Measurements from ENCODE around the gene B9D1. TPM values are rescaled to one million over a fixed set of nuclear protein-coding genes. Genes with fewer than 3 reads are reported as not detected.
"Not testable (repeated sequence)": the region's sequence is repeated elsewhere in the genome, so short reads cannot be mapped to it uniquely, and the experiment has no call there.

The B9D1 gene
- total RNA-seq, 1 donor, result 4.0 TPM

DNA sequence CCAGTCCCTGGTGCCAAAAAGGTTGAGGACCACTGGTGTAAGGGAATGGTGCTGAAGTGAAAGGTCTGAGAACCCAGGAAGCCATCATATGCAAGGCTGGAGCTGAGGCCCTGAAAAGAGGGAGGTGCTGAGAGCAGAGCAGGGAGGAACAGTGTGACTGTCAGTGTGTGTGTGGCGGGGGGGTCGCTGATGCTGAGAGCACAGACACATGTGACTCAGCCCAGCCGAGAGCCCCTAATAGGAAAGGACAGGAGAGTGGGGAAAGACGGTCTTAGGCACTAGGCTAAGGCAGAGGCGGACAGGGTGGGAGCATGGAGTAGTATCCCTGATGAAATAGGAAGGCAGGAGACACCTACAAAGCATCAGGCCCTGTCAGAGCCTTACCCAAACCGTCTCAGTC lies 1.2 kb downstream of the B9D1 start:
- DNase-seq (ENCODE audit: low read depth in 2 of 3, low spot score in 2 of 3), result no peak

DNA sequence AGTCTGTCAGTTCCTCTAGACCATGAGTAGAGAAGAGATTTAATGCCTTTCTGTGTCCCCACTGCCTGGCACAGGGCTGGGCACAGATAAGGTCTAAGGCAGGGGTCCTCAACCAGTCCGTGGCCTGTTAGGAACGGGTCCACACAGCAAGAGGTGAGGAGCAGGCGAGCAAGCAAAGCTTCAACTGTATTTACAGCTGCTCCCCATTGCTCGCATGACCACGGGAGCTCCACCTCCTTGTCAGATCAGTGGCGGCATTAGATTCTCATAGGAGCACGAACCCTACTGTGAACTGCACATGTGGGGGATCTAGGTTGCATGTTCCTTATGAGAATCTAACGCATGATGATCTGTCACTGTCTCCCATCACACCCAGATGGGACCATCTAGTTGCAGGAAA lies 1.8 kb downstream of the B9D1 start:
- DNase-seq (ENCODE audit: low read depth in 2 of 3, low spot score in 2 of 3), result no peak

DNA sequence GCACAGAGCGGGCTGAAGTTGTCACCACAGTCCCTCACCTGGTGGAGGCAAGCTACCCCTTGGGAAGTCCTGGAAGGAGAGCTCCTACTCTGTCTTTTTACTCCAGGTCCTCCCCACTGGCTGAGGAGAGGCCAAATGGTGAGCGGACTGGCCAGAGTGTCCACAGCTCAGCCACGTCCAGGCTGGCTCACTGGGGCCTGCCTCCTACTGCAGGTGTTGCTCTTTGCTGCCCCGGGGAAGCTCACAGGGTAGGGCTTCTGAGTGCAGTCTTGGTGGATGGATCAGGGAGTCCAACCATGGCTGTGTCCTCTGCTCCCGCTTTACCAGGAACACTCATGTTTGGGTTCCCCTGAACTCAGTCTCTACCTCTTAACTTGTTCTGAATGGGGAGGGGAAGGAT lies 2.7 kb downstream of the B9D1 start:
- DNase-seq (ENCODE audit: low read depth in 2 of 3, low spot score in 2 of 3), result no peak

DNA sequence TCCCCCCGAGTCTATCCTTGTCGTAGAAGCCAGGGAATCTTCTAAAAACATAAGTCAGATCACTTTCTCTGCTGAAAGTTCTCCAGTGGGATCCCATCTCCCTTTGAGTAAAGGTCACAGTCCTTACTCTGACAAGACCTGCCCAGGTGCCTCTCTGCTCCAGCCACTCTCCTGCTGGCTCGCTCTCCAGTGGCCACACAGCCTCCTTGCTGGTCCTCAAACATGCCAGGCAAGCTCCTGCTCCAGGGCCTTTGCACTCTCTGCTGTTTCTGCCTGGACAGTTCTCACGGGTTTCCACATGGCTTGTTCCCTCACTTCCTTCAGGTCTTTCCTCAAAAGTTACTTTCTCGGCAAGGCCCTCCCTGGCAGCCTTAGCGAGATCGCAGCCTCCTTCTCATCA lies 3.4 kb downstream of the B9D1 start:
- DNase-seq (ENCODE audit: low read depth in 2 of 3, low spot score in 2 of 3), result no peak

DNA sequence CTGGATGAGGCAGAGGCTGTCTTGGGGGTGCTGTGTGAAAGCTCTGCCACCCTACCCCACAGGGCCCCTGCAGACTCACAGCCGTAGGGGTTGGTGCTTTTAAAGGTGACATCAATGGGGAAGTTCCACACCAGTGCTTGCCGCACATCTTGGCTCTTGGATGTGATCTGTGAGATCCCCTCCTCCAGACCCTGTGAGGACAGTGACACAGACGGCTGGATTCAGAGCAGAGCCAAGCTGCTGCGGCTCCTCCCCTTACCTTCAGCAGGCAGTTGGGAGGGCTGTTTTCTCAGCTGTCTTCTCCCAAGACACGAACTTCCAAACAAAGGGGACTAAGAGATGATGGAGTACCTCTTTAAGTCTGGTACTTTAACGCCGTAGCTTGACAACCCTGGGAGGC lies 4.8 kb downstream of the B9D1 start:
- DNase-seq (ENCODE audit: low read depth in 2 of 3, low spot score in 2 of 3), result no peak

DNA sequence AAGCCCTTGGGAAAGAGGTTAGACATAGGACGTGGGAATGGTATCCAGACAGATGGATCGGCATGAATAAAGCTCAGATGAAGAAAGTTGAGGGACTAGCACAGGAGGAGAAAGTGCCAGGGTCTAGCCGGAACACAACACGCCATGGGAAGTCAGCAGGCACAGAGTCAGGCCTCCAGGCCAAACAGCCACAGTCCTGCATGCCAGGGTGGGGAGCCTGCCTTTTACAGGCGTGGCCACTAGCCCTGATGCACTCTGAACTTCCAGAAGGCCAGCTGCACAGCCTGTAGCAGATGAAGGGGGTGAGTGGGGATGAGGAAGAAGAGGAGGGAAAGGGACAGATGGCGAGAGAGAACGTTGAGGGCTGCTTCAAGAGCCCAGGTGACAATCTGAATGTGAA lies 5.2 kb downstream of the B9D1 start:
- no peak for DNase-seq (ENCODE audit: low read depth in 2 of 3, low spot score in 2 of 3)

DNA sequence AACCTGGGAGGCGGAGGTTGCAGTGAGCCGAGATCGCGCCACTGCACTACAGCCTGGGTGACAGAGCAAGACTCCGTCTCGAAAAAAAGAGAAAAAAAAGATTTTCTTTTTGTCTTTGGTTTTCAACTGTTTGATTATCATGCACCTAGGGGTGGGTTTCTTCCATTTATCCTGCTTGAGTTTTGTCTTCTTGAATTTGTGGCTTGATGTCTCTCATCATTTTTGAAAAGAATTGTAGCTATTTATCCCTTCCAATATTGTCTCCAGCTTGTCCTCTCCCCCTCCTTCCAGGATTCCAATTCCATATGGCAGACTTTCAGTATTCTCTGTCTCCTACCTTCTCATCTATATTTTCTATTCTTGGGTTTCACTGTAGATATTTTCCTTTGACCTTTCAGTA lies 7.8 kb downstream of the B9D1 start:
- no peak for DNase-seq (ENCODE audit: low read depth in 2 of 3, low spot score in 2 of 3)

DNA sequence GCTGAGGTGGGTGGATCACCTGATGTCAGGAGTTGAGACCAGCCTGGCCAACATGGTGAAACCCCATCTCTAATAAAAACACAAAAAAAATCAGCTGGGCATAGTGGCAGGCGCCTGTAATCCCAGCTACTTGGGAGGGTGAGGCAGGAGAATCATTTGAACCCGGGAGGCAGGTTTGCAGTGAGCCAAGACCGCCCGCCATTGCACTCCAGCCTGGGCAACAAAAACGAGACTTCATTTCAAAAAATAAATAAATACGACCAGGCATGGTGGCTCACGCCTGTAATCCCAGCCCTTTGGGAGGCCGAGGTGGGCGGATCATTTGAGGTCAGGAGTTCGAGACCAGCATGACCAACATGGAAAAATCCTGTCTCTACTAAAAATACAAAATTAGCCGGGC lies 9.1 kb downstream of the B9D1 start:
- DNase-seq (ENCODE audit: low read depth in 2 of 3, low spot score in 2 of 3), result not testable (repeated sequence)

DNA sequence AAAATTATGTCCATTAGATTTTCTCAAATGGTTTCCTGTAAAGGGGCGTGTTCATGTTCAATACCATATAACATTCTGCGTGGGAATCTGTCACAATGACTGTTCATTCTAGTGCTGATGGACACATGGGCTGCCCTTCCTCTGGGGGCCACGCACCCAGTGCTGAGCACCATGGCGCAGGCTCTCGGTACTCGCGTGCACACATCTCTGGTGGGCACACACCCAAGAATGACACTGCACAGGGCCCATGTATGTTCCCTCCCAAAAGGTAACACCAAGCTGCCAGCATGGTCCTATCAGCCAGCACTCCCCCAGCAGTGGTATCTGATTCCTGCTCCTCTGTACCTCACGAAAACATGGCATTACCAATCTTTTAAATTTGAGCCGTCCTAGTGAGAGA lies 13.7 kb downstream of the B9D1 start:
- DNase-seq (ENCODE audit: low read depth in 2 of 3, low spot score in 2 of 3), result no peak

DNA sequence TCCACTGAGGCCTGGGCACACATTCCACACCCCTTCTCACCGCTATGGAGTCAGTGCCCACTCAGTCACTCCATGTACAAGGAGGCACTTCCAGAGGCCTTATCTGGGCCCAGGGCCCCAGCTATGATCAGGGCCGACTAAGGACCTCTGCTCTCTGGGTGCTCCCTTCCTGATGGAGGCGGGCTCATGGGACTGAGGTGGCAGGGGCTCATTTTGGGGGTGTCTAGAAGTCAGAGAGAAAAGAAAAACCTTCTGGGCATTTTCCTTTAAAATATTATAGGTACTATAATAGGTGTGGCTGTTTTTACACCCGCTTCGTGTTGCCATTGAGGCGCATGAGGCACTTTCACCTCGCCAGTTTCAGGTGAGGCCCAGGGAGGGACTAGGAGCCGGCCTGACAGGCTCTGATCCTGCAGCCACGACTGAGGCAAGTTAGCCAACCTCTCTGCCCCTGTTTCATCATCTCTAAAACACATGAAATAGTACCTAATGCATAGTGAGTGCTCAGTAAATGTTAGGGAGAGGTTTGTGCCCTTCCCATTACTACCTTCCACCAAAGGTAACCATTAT lies 14.4 kb downstream of the B9D1 start:
- no peak for DNase-seq (ENCODE audit: low read depth in 2 of 3, low spot score in 2 of 3)

DNA sequence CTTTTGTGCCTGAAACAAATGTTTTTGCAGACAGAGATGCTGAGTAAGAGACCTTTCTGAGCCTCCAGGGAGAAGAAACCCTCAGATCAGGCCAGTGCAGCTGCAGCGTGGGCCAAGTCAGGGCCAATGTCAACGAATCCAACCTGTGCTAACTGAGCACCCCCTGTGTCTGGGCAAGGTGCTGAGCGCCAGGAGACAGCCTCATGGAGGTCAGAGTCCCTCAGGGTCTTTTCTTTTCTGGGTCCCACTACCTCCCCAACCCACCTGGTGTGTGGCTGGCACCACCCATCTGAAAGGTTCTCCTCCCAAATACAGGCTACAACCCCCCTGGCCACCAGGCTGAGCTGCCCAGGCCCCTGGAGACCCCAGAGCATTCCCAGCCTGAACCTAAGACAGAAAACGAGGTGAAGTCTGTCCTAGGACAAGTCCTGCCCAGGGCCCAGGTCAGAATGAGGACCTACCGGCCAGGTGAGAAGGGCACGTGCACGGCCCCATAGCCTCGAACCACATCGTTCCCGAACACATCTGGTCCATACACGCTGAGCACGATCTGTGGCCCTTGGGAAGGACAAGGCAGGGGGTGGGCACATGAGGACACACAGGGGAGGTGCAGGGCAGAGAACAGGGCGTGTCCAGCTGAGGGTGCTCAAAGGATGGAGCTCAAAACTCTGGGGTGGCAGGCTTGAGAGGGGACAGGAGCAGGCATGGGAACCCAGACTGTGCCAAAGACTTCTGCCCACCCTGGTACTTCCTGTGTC lies 15.0 kb downstream of the B9D1 start:
- no peak for DNase-seq (ENCODE audit: low read depth in 2 of 3, low spot score in 2 of 3)

DNA sequence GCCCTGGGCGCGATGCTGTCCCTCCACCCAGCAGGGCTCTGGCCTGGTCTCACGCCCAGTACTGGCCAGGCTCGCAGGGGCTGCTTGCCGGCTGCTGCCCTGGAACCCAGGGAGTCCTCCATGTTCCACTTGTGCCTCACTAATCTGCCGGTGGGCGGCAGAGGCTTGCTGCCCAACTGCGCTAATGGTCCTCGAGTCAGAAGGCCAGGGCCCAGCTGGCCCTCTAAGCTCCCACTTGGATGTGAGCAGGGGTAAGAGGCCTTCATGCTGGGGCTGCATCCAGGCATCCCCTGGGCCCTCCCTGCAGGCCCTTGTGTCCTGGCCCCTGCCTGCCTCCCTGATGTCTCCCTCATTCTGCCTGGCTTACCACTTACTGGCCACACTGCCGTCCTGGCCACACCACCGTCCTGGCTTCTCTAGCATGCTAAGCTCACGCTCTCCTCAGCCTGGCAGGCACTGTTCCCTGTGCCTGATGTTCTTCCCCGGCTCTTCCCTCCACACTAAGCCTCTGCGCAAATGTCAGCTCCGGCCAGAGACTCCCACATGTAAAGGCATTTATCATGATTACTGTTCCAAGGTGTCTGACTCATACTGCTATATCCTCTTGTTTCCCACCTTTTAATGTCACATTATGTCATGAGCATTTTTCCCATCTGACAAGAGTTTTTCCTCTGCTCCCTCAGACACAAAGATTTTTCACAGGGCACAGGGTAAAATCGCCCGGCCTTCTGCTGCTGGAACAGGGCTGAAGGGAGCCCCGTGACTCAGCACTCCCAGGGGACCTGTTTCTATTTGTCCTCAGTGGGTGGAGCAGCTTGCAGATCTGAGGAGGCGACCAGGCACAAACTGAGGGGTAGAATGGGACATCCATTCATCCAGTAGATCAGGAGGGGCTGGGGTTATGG lies 15.9 kb downstream of the B9D1 start:
- no peak for DNase-seq (ENCODE audit: low read depth in 2 of 3, low spot score in 2 of 3)

DNA sequence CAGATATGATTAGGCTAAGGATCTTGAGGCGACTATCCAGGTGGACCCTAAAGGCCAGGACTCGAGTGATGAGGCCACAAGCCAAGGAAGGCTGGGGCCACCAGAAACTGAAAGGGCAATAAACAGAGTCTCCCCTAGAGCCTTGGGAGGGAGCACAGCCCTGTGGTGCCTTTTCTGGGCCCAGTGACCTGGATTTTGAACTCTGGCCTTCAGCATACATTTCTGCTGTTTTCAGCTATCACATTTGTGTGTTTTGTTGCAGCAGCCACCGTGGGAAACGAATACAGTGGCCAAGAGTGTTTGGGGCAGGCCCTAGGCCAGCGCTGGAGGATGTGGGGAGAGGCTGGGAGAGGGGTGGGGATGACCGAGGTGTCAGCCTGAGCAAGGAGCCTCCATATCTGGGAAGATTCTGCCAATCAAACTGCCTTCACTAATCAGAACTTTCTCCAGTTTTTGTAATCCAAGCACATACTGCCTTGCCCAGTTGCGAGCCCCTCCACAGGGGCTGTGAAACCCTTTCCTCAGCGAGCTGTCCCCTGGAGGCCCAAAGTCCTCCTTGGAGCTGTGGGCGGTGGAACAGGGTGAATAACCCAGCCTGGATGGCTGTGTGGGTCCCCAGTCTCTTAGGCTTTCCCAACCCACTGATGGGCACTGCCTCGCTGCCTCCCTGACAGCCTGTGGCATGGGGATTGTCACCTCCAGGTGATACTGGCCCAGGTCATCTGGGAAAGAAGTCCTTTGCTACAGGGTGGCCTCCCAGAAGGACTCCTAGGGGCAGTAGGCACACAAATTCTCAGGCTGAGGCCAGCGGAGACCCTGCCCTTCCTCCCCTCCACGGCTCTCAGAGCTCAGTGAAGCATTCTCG lies 16.8 kb downstream of the B9D1 start:
- no peak for DNase-seq (ENCODE audit: low read depth in 2 of 3, low spot score in 2 of 3)

DNA sequence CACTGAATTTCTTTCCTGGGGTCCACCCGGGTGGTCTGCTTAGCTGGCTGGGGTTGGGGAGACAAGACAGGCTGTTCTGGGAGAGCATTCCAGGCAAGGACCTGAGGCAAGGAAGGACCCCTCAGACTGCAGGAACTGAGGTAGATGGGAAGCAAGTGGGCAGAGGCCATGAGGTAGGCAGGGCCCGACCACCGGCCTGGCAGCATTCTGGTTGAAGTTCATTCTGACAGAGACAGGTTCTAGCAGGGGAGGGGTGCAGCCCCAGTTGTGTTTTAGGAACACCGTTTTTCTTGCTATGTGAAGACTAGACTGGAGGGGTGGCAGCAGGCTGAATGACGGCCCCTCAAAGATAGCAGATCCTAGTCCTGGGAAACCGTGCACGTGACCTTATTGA lies 17.5 kb downstream of the B9D1 start:
- no peak for DNase-seq (ENCODE audit: low read depth in 2 of 3, low spot score in 2 of 3)

DNA sequence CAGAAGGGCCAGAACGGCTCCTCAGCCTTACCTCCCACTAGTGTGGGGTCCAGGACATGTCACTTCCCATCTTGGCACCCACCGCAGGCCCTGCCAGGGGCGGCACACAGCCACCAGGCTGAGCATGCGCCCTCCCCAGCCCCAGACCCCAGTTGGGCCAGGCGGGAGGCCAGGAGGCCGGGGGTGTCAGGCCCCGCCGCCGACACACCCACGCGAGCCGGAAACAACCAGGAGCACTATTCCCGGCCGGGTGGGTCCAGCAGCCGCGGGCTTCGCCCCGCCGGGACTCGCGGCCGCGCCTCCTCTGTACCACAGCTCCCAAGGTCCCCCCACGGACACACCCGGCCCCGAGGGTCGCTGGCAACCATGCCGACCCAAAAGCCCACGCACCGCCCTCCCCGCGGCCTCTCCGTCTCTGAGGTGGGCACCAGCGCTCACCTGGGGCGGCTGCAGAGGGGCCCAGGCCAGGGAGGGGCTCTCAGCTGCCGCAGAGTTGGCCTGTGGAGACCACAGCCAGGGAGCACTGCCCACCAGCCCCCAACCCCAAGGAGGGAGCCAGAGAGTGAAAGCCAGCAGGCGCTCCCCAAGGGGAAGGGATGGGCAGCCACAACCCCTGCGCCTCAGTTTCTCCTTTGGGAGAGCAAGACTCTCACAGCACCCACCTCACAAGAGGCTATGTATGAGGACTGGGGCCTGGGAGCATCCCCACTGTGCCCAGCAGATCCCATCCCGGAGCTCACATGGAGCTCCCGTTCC lies 18.0 kb downstream of the B9D1 start:
- no peak for DNase-seq (ENCODE audit: low read depth in 2 of 3, low spot score in 2 of 3)

DNA sequence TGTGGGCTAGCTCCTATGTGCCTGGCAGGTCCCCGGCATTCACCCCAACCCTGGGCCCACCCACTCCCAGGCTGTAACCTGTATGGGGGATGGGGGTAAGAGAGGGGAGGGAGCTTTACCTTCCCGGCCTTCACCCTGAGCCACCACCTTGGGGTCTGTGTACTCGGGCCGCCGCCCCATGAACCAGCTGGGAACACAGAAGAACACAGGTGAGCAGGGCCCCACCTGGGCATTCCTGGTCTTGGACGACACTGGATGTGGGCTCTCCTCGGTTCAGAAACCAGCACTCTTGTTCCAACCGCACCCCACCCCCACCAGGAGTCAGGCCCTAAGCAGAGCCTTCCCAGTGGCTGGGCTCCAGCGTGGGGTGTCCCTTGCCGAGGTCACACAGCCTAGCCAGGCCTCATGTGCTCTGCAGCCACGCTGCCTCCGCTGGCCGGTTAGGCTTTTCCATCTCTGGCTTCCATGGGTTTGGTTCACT lies 18.8 kb downstream of the B9D1 start:
- no peak for DNase-seq (ENCODE audit: low read depth in 2 of 3, low spot score in 2 of 3)

DNA sequence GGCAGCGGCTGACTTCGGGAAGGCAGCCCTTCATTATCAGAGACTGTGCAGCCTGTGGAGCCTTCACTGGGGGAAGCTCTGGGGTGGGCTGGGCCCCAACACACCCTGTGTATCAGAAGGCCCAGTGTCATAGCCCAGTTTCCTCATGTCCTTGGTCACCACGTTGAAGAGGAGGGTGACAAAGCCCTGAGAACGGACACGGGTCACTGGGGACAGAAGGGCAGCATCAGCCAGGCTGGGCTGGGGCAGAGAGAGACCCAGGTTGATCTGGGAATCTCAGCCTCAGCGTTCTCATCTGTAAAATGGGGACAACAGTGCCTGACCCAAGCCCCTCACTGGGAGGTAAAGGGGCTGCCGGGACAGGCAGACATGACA lies 19.3 kb downstream of the B9D1 start:
- DNase-seq (ENCODE audit: low read depth in 2 of 3, low spot score in 2 of 3), result no peak

DNA sequence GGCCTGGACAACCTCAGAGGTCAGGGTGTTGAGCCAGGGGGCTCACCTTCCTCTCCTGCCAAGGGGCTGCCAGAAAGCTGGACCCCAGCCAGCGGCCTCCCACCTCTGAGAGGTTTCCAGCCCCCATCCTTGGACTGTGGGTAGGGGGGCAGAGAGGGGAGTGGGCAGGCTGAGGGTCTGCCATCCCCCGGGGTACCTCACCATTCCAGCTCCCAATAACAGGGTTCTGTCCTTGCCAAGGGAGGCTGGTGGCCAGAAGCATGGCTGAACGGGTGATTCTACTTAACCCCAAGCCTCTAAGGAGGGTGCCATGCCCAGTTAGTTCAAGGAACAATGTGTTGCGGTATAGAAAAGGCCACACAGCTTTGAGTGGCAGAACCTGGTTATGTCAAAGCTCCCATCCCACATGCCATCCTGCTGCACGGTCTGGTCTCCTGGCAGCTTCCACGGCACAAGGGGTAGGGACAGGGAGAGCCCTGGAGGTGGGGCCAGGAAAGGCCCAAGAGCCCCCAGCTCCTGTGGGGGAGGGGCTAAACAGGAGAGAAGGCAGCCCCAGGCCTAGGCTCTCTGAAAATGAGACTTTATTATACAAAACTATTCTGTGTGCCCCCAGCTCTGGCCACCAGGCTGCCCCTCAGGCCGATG lies 19.8 kb downstream of the B9D1 start:
- no peak for DNase-seq (ENCODE audit: low read depth in 2 of 3, low spot score in 2 of 3)
